Gastroesophageal sphincter (tissue), 3 donors: Measurements from ENCODE around the gene NELFA.

Source experiments
- CTCF ChIP-seq, 4 experiments: fragments of 200-600 bp in 2 of 4; fragments of 450-650 bp in 2 of 4; sonication (generic) in 1 of 4; IDR thresholded peaks; one replicate each; pipeline ENCODE4 v1.5.1; 2017 to 2019; ENCODE audit warnings: antibody characterized with exemption in 4 of 4, mild to moderate bottlenecking in 2 of 4, moderate library complexity in 2 of 4
- EP300 ChIP-seq: sonication (generic); formaldehyde crosslinking; IDR thresholded peaks from one replicate; pipeline ENCODE4 v1.6.1; 2017; ENCODE audit warnings: antibody characterized with exemption, mild to moderate bottlenecking
- POLR2A ChIP-seq, 2 donors: fragments of 450-650 bp; IDR thresholded peaks; one replicate each; pipeline ENCODE4 v1.6.1; 2017; ENCODE audit warnings: antibody characterized with exemption in 2 of 2, mild to moderate bottlenecking in 2 of 2, moderate library complexity in 1 of 2
- POLR2AphosphoS5 ChIP-seq: sonication (generic); formaldehyde crosslinking; IDR thresholded peaks from one replicate; pipeline ENCODE4 v1.6.1; 2017; ENCODE audit warnings: antibody characterized with exemption

DNA sequence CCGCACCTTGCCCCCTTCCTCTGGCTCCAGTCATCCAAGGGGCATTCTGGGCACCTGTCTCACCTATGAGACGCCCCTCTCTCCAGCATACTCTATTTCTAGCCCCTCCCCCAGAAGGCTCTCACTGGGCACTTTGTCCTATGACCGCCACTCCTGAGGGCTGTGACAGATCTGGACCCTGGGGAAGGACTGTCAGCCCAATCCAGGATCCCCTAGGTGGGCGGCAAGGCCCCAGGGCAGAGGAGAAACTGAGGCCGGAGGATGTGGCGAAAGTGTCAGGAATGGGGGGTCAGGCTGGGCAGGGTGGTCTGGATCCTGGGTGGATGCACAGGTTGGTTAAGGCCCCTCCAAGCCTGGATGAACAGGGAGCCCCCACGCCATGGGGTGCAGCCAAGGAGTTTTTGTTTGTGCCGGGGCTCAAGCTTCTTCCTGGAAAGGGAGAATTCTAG is 34.2 kb upstream of the NELFA start:
- TF ChIP-seq CTCF (IDR thresholded peaks at IDR 0.05), result no peak
- TF ChIP-seq POLR2AphosphoS5, result no peak
- TF ChIP-seq EP300, result no peak
- no peak for TF ChIP-seq POLR2A (IDR thresholded peaks at IDR 0.05)
